ENCODE results near the gene UGT1A8.

- TF ChIP-seq CTCF (conservative IDR thresholded peaks at IDR 0.05 in 1 of 2, IDR thresholded peaks at IDR 0.05 in 1 of 2; ENCODE audit: low read depth in 1 of 2, low read length in 2 of 2) (no peak), EZH2 (IDR thresholded peaks at IDR 0.05; ENCODE audit: low read length, missing control alignments) (no peak)
These were observed 76.5 kb downstream of the UGT1A8 start for GRCh38 chr2:233693963-233694362.
